HEK293T (cell line): ENCODE measurements around the gene KLHL15.

Experiments
- BHLHE40 ChIP-seq: fragments of 450-650 bp; IDR thresholded peaks from 2 replicates; pipeline ENCODE4 v1.6.1; 2016; ENCODE audit warnings: mild to moderate bottlenecking, moderate library complexity, borderline replicate concordance
- ELF4 ChIP-seq: fragments of 450-650 bp; IDR thresholded peaks from 2 replicates; pipeline ENCODE4 v1.6.1; 2017; ENCODE audit warnings: antibody characterized with exemption
- FOXA1 ChIP-seq: fragments of 450-650 bp; IDR thresholded peaks from 2 replicates; pipeline ENCODE4 v1.6.1; 2016; ENCODE audit warnings: mild to moderate bottlenecking
- FOXM1 ChIP-seq: fragments of 450-650 bp; IDR thresholded peaks from 2 replicates; pipeline ENCODE4 v1.6.1; 2017; ENCODE audit warnings: mild to moderate bottlenecking, borderline replicate concordance
- HDGF ChIP-seq: fragments of 450-650 bp; IDR thresholded peaks from 2 replicates; pipeline ENCODE4 v1.6.1; 2017; ENCODE audit warnings: antibody characterized with exemption, borderline replicate concordance
- LEF1 ChIP-seq: fragments of 450-650 bp; IDR thresholded peaks from 2 replicates; pipeline ENCODE4 v1.6.1; 2017; ENCODE audit warnings: mild to moderate bottlenecking, borderline replicate concordance
- SP1 ChIP-seq: fragments of 450-650 bp; IDR thresholded peaks from 2 replicates; pipeline ENCODE4 v1.6.1; 2017
- SUZ12 ChIP-seq: fragments of 450-650 bp; IDR thresholded peaks from 2 replicates; pipeline ENCODE4 v1.6.1; 2016; ENCODE audit warnings: mild to moderate bottlenecking

- TF ChIP-seq HDGF (no peak), SP1 (no peak), ELF4 (no peak), LEF1 (no peak), FOXA1 (no peak), FOXM1 (no peak), SUZ12 (no peak), BHLHE40 (no peak)
Measured at GRCh38 chrX:23993012-23993633, 33.9 kb downstream of the KLHL15 start.
